GM18505 (cell line): ENCODE data around the gene MACROH2A1.
"Not testable (repeated sequence)": the region's sequence is repeated elsewhere in the genome, so short reads cannot be mapped to it uniquely, and the experiment has no call there.

Source experiments
- ATAC-seq: cut with Tn5 transposase; IDR thresholded peaks from one replicate; pipeline ENCODE4 v1.9.1; 2021; ENCODE audit not compliant: unreplicated experiment
- POLR2A ChIP-seq: IDR thresholded peaks from 4 replicates; pipeline ENCODE4 v1.6.1; 2011; ENCODE audit warnings: borderline replicate concordance; ENCODE audit not compliant: insufficient read depth, insufficient read length; ENCODE audit errors: extremely low read depth

The MACROH2A1 gene

DNA sequence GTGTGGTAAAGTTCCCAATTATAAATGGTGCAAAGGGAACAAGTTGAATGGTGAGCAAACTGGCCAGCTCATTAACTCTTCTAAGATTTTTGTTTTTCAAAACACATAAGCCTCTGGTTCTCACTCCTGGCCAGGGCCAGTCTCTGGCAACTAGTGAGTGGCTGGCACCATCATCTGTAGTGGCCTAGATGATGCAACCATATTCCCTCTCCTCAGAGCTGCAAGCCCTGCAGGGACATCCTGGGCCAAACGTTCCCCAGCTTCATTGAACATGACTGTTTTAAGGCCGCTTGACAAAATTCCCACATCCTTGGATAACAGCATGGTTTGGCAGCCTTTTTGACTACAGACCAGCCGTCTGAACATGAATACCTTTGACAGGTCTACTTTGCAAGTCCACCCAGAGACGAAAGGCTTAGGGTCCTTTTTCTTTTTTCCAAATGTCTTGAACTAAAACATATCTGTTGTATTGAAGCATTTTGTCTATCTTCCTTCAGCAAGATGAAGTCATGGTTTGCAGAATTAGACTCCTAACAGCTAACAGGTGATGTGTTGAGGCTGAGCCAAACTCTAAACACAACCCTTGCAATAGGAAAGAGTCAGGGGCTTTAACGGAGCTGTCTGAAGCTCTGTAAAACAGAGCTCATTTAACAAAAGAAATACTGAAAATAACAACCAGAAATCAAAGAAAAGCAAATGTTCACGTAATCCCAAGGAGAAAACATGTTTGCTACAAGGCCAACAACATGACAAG lies 23.8 kb downstream of the MACROH2A1 start:
- ATAC-seq = no peak
- TF ChIP-seq POLR2A = no peak

DNA sequence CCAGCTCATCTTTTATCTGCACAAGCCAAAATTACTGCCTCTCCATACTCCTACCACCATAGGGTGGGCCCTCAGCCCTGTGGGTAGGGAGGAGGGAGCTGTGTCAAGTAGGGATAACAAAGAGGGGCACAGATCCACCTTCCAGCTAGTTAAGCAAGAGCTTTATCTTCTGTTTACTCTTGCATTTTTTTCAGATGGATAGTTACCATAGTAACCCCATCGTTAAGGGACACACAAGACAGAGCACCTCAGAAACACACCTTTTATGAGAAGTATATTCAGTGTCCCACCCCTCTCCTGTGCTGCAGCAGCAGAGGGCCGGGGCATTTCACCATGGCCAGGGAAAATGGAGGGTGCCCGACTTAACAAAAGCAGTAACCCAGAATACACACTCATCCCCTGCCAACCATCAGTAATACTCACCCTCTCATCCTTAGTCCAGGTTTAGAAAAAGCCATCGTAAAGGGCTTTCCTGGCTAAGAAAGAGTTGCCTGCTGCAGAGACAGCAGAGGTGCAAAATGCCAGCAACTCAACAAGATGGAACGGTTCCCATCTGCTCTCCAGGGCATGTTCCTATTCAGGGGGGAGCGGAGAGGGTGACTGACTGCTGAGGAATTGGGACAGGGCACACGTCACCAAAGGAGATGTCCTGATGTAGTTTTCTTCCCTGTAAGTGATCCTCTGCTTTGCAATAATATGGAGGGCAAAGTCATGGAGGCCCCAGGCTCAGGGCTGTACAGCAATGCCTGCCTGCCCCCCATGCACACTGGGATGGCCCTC lies 25.1 kb downstream of the MACROH2A1 start:
- TF ChIP-seq POLR2A = no peak
- no peak for ATAC-seq

DNA sequence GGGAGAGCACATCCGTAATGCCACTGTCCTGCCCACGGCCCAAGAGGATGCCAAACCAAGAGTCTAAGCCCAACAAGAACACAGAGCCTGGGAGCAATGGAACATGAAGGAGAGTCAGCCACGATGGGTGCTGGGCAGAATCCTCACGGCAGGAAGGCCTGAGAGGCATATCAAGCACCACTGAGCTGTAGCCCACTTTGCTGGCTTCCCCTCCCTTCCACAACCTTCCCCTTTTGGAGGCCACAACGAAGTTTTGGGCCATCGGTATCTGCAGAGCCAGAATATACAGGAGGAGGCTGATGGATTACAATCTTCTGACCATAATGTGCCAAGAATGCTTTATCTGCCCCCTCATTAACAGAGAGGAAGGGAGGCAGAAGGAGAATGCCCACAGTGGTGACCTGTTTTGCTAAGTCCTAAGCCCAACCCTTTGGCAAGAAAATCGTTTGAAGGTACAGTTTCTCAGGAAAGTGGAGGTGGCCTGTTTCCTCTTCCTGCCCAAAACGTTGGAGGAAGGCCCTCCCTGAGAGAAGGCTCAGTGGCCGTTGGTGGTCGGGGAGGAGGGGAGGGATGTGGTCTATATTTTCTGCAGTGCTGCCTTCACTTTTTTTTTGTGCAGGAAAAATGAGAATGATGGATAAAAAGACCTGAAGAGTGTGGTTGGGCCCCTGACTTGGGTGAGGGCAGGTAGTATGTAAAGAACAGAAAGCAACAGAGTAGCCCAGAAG lies 26.2 kb downstream of the MACROH2A1 start:
- no peak for ATAC-seq
- no peak for TF ChIP-seq POLR2A

DNA sequence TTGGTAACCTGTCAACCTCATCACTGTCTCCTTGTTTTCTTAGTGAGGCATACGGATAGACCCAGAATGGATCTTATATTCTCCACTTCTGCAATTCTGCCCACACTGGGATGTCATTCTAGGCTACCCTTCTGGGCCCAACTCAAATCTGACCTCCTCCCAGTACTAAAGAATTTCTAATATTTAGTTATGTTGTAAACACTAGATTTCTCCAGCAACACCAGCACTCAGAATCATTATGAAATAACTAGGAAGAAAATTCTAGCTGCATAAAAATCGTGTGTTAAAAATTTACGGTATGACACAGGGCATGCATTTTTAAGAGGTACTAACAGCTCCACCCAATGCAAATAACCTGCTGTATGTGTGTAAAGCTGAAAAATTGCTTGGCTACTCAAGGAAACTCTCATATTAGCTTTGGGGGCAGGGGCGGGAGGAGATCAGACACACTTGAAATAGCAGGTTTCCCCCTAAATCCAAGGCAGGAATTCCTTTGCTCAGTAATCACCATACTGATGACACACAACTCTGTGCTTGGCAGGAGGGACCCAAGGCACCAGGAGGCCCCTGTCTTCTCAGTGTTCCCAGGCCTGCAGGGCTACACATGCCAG lies 27.3 kb downstream of the MACROH2A1 start:
- no peak for TF ChIP-seq POLR2A
- ATAC-seq = no peak

DNA sequence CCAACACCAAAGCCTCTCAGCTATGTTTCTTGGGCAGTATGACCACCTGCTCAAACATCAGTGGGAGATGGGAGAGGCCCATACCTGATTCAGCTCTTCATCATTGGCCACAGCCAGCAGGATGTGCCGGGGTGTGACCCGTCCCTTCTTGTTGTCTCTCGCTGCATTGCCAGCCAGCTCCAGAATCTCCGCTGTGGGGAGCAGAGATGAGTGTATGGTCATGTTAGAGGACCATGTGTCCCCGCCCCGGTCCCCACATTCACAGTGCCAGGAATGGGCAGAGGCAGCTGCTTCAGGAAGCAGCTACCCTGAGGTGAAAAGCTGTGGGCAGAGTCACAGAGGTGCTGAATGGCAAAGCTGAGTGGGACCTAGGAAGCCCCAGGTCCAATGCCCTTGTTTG lies 29.1 kb downstream of the MACROH2A1 start:
- no peak for ATAC-seq
- TF ChIP-seq POLR2A = no peak

DNA sequence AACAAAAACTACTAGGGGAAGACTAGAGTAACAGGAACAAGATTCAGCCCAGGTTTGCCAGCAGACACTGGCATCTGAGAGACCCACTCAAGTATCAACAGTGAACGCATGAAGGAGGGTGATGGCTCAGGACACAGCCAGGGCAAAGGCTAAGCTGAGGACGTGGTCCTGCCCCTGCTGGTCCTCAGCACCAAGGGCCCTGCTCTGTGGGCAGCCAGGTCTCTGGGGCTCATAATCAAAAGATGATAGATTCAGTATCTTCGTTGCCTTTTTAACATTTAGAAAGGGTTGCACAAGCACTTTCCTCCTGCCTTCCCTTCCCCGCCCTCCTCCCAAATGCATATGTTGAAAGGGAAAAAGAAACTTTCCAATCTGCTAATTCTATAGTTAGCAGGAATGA lies 31.5 kb downstream of the MACROH2A1 start:
- no peak for TF ChIP-seq POLR2A
- no peak for ATAC-seq

DNA sequence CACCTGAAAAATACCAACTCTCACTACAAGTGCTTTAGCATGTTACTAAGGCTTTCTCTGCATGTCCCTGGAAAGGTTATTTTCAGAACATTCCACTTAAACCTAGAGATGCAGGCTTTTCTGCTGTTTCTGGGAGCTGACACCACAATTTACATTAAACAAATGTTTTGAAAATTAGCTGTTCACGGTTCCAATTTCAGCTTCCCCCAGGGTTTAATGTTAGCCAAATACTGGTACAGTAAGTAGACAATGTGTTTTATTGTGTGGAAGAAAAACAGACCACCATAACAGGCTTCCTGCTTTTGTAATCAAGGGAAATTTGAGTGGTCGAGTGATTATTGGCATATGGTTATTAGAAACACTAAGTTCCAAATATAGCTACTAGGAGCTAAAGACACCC lies 32.0 kb downstream of the MACROH2A1 start:
- no peak for TF ChIP-seq POLR2A
- no peak for ATAC-seq

DNA sequence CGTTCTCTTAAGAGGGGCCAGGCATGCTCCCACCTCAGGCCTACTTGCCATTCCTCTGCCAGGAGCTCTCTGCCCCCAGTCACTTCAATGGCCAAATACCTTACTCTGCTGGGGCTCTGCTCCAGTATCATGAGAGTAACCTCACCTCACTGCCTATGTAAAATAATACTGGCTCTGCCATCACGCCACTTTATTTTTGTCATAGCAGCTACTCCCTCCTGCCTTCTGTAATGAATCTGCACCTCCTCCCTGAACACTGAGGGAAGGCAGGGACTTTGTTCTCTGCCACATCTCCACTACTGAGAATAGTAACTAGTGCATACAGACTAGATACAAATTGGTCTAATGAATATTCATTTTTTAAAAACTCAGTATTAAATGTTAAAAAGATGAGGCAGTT lies 33.8 kb downstream of the MACROH2A1 start:
- ATAC-seq = no peak
- TF ChIP-seq POLR2A = no peak

DNA sequence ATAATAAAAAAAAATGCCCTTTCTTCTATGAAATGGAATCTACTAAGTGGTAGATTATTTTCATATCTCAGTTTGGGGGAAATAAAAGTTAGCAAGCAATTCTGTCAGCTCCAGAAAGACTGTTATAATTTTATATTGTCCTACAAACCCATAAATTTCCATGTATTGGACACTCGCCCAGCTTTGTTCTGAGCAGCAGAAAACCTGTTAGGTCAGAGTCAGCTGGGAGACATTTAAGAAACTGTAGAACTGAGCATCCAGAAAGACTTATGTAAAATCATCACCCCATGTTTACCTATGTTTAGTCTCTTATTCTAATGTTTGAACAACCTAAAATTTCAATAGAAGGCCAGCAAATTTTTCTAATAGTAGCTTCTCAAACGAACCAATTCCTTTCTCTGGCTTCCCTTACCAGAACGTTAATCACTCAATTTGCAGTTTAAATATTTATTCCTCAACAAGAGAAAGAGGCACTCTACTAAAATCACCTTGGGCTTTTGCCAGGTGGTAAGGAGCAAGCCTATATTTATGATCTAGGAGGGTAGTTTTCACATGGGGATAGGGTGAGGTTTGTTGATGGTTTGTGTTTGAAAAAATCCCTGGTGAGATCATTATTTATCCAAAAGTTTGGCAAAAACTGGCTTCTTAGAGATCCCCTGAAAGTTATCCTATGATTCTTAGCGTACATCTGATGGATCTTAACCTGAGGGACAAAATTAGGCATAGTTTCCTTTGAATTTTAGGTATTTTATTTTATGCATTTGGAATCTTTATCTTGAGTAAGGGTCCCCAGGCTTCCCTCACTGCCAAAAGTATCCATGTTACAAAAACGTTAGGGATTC lies 34.4 kb downstream of the MACROH2A1 start:
- TF ChIP-seq POLR2A = no peak
- ATAC-seq = no peak

DNA sequence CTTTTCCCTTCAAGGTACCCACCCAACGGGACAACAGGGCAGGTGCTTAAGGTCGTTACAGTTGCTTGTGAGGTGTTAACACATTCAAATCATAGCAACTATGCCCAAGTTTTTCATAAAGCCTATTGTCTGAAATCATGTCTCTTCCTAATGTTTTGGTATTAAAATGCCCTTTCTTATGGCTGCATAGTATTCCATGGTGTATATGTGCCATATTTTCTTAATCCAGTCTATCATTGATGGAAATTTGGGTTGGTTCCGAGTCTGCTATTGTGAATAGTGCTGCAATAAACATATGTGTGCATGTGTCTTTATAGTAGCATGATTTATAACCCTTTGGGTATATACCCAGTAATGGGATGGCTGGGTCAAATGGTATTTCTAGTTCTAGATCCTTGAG lies 35.7 kb downstream of the MACROH2A1 start:
- not testable (repeated sequence) for ATAC-seq

DNA sequence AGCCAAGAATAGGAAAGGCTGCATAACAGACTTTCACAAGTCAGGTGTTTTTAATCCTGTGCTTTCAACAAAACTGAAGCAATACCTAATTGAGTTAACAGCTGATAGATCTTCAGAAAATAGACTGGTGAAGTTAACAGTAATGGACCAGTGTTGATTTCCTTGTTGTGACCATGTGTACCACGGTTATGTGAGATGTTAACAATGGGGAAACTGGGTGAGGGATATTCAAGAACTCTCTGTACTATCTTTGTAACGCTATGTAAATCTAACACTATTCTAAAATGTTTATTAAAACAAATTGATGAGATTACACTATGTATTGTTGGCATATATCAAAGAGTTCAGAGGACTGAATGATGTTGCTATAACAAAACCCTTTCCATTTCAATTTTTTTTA lies 36.9 kb downstream of the MACROH2A1 start:
- no peak for ATAC-seq
- TF ChIP-seq POLR2A = no peak
